Neural progenitor cell (in vitro differentiated cells): ENCODE measurements around the gene NTM. TPM values are rescaled to one million over a fixed set of nuclear protein-coding genes. Genes with fewer than 3 reads are reported as not detected.

Source experiments
- DNase-seq: peaks from one replicate; pipeline ENCODE4 v3.0.0-alpha.2; 2016; ENCODE audit warnings: low spot score
- H2AFZ ChIP-seq: fragments of 200-600 bp; sonication (generic); replicated peaks from 2 replicates; pipeline ENCODE4 v1.6.1; 2016; ENCODE audit warnings: antibody characterized with exemption
- H3F3A ChIP-seq: fragments of 200-600 bp; sonication (generic); 2 replicates; pipeline ENCODE4 v1.6.1; 2016; ENCODE audit warnings: antibody characterized with exemption, low read depth
- H3K27ac ChIP-seq: fragments of 200-600 bp; sonication (generic); 2 replicates; pipeline ENCODE4 v1.5.1; 2016; ENCODE audit warnings: mild to moderate bottlenecking
- H3K27me3 ChIP-seq: fragments of 200-600 bp; sonication (generic); 2 replicates; pipeline ENCODE4 v1.6.1; 2016; ENCODE audit warnings: mild to moderate bottlenecking, moderate library complexity
- H3K36me3 ChIP-seq: fragments of 200-600 bp; sonication (generic); 2 replicates; pipeline ENCODE4 v1.5.1; 2016
- H3K4me1 ChIP-seq: fragments of 200-600 bp; sonication (generic); 2 replicates; pipeline ENCODE4 v1.6.1; 2016; ENCODE audit warnings: mixed run types
- H3K4me2 ChIP-seq: fragments of 200-600 bp; sonication (generic); 2 replicates; pipeline ENCODE4 v1.6.1; 2016
- H3K4me3 ChIP-seq: fragments of 200-600 bp; sonication (generic); 2 replicates; pipeline ENCODE4 v1.5.1; 2016
- H3K79me2 ChIP-seq: fragments of 200-600 bp; sonication (generic); 2 replicates; pipeline ENCODE4 v1.6.1; 2016; ENCODE audit warnings: low read depth
- H3K9ac ChIP-seq: fragments of 200-600 bp; sonication (generic); 2 replicates; pipeline ENCODE4 v1.6.1; 2016
- H3K9me3 ChIP-seq: fragments of 200-600 bp; sonication (generic); 2 replicates; pipeline ENCODE4 v1.5.1; 2016; ENCODE audit warnings: low read depth
- H4K20me1 ChIP-seq: fragments of 200-600 bp; sonication (generic); 2 replicates; pipeline ENCODE4 v1.6.1; 2016; ENCODE audit warnings: low read depth
- H3K27ac Mint-ChIP-seq: 3 replicates; pipeline ENCODE4 v1.8.0; 2021; ENCODE audit warnings: mixed read lengths
- H3K27me3 Mint-ChIP-seq: 2 replicates; pipeline ENCODE4 v1.8.0; 2022; ENCODE audit warnings: low read depth, mild to moderate bottlenecking, inconsistent platforms, moderate library complexity, mixed read lengths; ENCODE audit not compliant: insufficient read depth
- H3K36me3 Mint-ChIP-seq: 3 replicates; pipeline ENCODE4 v1.8.0; 2021; ENCODE audit warnings: mixed read lengths
- H3K4me1 Mint-ChIP-seq: 3 replicates; pipeline ENCODE4 v1.8.0; 2021; ENCODE audit warnings: mixed read lengths
- H3K4me3 Mint-ChIP-seq: 3 replicates; pipeline ENCODE4 v1.8.0; 2021; ENCODE audit warnings: mild to moderate bottlenecking, moderate library complexity, mixed read lengths
- H3K9me3 Mint-ChIP-seq: 3 replicates; pipeline ENCODE4 v1.8.0; 2020; ENCODE audit warnings: mixed read lengths
- CTCF ChIP-seq: fragments of 200-600 bp; sonication (generic); IDR thresholded peaks from 2 replicates; pipeline ENCODE4 v1.5.1; 2017; ENCODE audit warnings: antibody characterized with exemption, mild to moderate bottlenecking
- EZH2 ChIP-seq: fragments of 200-600 bp; sonication (generic); IDR thresholded peaks from 2 replicates; pipeline ENCODE4 v1.6.1; 2017; ENCODE audit warnings: antibody characterized with exemption, mild to moderate bottlenecking, moderate library complexity
- EZH2phosphoT487 ChIP-seq: fragments of 200-600 bp; sonication (generic); IDR thresholded peaks from 2 replicates; pipeline ENCODE4 v1.6.1; 2017; ENCODE audit warnings: antibody characterized with exemption
- total RNA-seq: library from RNA; depleted of rRNA; stranded (reverse); fragments of >200 nt; gene quantifications from 2 replicates; pipeline ENCODE4 v1.2.3, GENCODE V29; 2015; ENCODE audit warnings: low replicate concordance

Gene NTM
- total RNA-seq, 1 donor from 2014 or later, result 4.3 TPM

- no peaks in the 10 kb centered on the region for H3K36me3 ChIP-seq
- no peak overlapping the region for H3K4me2 ChIP-seq
- H3K4me3 ChIP-seq, result no peak overlapping the region
- H3K27me3 ChIP-seq, result no peaks in the 10 kb centered on the region
- no peaks in the 10 kb centered on the region for H3K9me3 ChIP-seq
- DNase-seq, result no peak
- H3K27ac Mint-ChIP-seq, result no peak overlapping the region
- no peak overlapping the region for H3K9ac ChIP-seq
- H3K4me1 ChIP-seq, result no peaks in the 10 kb centered on the region
- TF ChIP-seq EZH2phosphoT487 (no peak), CTCF (no peak), EZH2 (no peak)
- H3K4me1 Mint-ChIP-seq, result no peaks in the 10 kb centered on the region
- no peaks in the 10 kb centered on the region for H3K27me3 Mint-ChIP-seq
- no peaks in the 10 kb centered on the region for H4K20me1 ChIP-seq
- no peaks in the 10 kb centered on the region for H3F3A ChIP-seq
- peaks cover 2% of the 10 kb centered on the region for H3K9me3 Mint-ChIP-seq
- no peaks in the 10 kb centered on the region for H3K79me2 ChIP-seq
- H2AFZ ChIP-seq, result no peak overlapping the region
- H3K27ac ChIP-seq, result no peak overlapping the region
- no peak overlapping the region for H3K4me3 Mint-ChIP-seq
- no peaks in the 10 kb centered on the region for H3K36me3 Mint-ChIP-seq
These were observed 25.0 kb upstream of the NTM start for GRCh38 chr11:131345406-131345805.

GRCh38 chr11:131349368-131350086, 20.9 kb upstream of the NTM start:
- Mint-ChIP-seq H3K4me3 (no peak overlapping the region), H3K4me1 (peaks cover 6% of the 10 kb centered on the region), H3K36me3 (no peaks in the 10 kb centered on the region), H3K27me3 (no peaks in the 10 kb centered on the region), H3K27ac (no peak overlapping the region), H3K9me3 (no peaks in the 10 kb centered on the region)
- Histone ChIP-seq H3F3A (no peaks in the 10 kb centered on the region), H3K36me3 (no peaks in the 10 kb centered on the region), H3K4me1 (no peaks in the 10 kb centered on the region), H4K20me1 (no peaks in the 10 kb centered on the region), H3K4me2 (no peak overlapping the region), H3K9me3 (no peaks in the 10 kb centered on the region), H3K9ac (no peak overlapping the region), H3K27ac (no peak overlapping the region), H3K79me2 (no peaks in the 10 kb centered on the region), H3K4me3 (no peak overlapping the region), H3K27me3 (no peaks in the 10 kb centered on the region), H2AFZ (no peak overlapping the region)
- DNase-seq, result no peak
- TF ChIP-seq CTCF, result peak; percentile 45
- TF ChIP-seq EZH2phosphoT487, result no peak
- TF ChIP-seq EZH2, result no peak

GRCh38 chr11:131350872-131351271, 19.5 kb upstream of the NTM start:
- no peak overlapping the region for H2AFZ ChIP-seq
- H3K9ac ChIP-seq, result no peak overlapping the region
- TF ChIP-seq CTCF (no peak), EZH2 (no peak), EZH2phosphoT487 (no peak)
- H3F3A ChIP-seq, result no peaks in the 10 kb centered on the region
- H3K4me2 ChIP-seq, result no peak overlapping the region
- no peak overlapping the region for H3K27ac ChIP-seq
- no peak overlapping the region for H3K4me3 Mint-ChIP-seq
- H3K4me1 Mint-ChIP-seq, result peaks cover 7% of the 10 kb centered on the region
- H3K27me3 Mint-ChIP-seq, result no peaks in the 10 kb centered on the region
- no peak overlapping the region for H3K27ac Mint-ChIP-seq
- no peaks in the 10 kb centered on the region for H3K36me3 Mint-ChIP-seq
- H4K20me1 ChIP-seq, result no peaks in the 10 kb centered on the region
- no peak for DNase-seq
- no peaks in the 10 kb centered on the region for H3K4me1 ChIP-seq
- H3K9me3 ChIP-seq, result no peaks in the 10 kb centered on the region
- H3K27me3 ChIP-seq, result no peaks in the 10 kb centered on the region
- H3K36me3 ChIP-seq, result no peaks in the 10 kb centered on the region
- H3K4me3 ChIP-seq, result no peak overlapping the region
- no peaks in the 10 kb centered on the region for H3K9me3 Mint-ChIP-seq
- no peaks in the 10 kb centered on the region for H3K79me2 ChIP-seq
